RWPE1 (cell line): Measurements from ENCODE around the gene TRAK1.

Source experiments
- CTCF ChIA-PET: fragments of 350-600 bp; sonication (Branson Sonifier 250); formaldehyde crosslinking; extraction: SDS; loops from one replicate; lab custom pipeline; 2021; lab: Yijun Ruan, JAX
- POLR2A ChIA-PET: fragments of 400-600 bp; formaldehyde crosslinking; extraction: SDS; loops from one replicate; lab custom pipeline; 2020; ENCODE audit warnings: antibody characterized with exemption; ENCODE audit not compliant: low non-redundant PET; lab: Yijun Ruan, JAX
- DNase-seq: peaks from one replicate; pipeline ENCODE4 v3.0.0; 2012; ENCODE audit warnings: low spot score
- H3K27ac ChIP-seq: fragments of 450-650 bp; 2 replicates; pipeline ENCODE4 v1.5.1; 2017
- TF ChIP-seq, protein P1 (sequence below): fragments of 450-650 bp; conservative IDR thresholded peaks from 2 replicates; pipeline ENCODE4 v1.5.1; 2017; ENCODE audit warnings: low read depth, mild to moderate bottlenecking

The TRAK1 gene

DNA sequence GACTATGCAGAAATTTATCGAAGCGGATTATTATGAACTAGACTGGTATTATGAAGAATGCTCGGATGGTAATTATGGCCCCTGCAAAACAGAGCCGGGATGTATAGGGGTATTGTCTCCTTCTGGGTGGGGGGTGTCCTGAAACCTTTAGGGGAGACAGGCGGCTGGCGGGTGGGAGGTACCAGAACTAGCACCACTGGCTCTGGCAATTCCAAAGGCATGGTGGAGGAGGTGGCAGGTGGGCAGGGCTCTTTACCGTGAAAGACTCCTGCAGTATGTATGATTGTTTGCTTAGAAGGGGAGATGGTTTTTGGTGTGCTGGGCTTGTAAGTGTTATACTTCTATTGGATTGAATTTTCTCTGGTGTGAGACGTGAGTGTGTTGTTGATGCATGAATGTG lies 58.4 kb downstream of the TRAK1 start:
- H3K27ac ChIP-seq: peak overlapping the region; percentile 61
- TF ChIP-seq, protein P1, sequence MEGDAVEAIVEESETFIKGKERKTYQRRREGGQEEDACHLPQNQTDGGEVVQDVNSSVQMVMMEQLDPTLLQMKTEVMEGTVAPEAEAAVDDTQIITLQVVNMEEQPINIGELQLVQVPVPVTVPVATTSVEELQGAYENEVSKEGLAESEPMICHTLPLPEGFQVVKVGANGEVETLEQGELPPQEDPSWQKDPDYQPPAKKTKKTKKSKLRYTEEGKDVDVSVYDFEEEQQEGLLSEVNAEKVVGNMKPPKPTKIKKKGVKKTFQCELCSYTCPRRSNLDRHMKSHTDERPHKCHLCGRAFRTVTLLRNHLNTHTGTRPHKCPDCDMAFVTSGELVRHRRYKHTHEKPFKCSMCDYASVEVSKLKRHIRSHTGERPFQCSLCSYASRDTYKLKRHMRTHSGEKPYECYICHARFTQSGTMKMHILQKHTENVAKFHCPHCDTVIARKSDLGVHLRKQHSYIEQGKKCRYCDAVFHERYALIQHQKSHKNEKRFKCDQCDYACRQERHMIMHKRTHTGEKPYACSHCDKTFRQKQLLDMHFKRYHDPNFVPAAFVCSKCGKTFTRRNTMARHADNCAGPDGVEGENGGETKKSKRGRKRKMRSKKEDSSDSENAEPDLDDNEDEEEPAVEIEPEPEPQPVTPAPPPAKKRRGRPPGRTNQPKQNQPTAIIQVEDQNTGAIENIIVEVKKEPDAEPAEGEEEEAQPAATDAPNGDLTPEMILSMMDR: no peak
- no peak for DNase-seq
- POLR2A ChIA-PET: no interaction called here
- CTCF ChIA-PET: interaction anchor here (0.6 kb wide), 1 partner anchor 14 kb away, joined by 3 read pairs; no protein-coding TSS in a partner anchor

GRCh38 chr3:42149975-42150374 lies 58.8 kb downstream of the TRAK1 start:
- H3K27ac ChIP-seq: peak overlapping the region; percentile 61
- ChIA-PET POLR2A (no interaction called here), CTCF (interaction anchor here (0.6 kb wide), 2 partner anchors 14 to 157 kb away, joined by 3 read pairs; no protein-coding TSS in a partner anchor)
- DNase-seq: peak; percentile 20
- TF ChIP-seq, protein P1: no peak

DNA sequence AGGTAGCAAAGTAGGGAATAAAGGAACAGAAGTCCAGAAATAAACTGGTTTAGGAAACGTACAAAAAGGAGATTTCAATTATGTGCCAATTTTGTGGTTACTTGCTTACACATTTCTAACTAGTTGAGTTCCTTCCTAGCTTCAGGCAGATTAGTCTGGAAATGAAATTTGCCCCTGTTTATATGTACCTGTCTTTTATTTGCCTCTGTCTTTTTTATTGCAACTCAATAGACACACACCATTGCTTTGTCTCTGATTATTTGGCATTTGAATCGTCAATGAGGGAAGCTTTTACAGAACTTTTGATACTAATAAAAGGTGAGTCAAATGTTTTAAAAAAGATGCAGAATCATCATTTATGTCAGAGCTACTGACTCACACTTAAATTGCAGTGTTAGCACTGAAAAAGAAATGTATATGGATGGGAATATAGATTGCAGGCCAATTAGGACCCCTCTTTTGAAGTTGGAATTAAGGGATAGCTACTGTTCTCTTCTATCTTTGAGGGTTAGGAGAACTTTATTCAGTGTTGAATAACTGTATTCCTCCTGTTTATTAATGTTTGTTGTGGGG lies 60.5 kb downstream of the TRAK1 start:
- no peak for DNase-seq
- no peak overlapping the region for H3K27ac ChIP-seq
- POLR2A ChIA-PET: no interaction called here
- CTCF ChIA-PET: no interaction called here
- TF ChIP-seq, protein P1: no peak

DNA sequence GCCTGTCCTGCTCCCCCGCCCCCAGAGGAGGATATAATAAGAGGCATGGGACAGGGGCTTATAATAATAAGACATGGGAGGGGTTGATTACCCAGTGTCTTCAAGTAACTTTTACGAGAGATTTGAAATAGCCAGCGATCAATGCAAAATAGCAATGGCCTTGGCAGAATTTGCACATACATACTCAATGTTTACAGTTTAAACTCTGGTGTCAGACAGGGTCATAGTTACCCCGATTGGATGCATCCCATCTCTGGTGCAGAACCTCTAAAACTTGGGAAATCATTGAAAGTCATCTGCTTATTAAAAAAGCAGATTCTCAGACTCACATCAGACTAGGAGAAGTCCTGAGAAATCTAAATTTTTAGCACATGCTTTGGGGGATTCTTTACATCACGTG lies 61.0 kb downstream of the TRAK1 start:
- TF ChIP-seq, protein P1: no peak
- DNase-seq: no peak
- POLR2A ChIA-PET: no interaction called here
- no peak overlapping the region for H3K27ac ChIP-seq
- CTCF ChIA-PET: no interaction called here

DNA sequence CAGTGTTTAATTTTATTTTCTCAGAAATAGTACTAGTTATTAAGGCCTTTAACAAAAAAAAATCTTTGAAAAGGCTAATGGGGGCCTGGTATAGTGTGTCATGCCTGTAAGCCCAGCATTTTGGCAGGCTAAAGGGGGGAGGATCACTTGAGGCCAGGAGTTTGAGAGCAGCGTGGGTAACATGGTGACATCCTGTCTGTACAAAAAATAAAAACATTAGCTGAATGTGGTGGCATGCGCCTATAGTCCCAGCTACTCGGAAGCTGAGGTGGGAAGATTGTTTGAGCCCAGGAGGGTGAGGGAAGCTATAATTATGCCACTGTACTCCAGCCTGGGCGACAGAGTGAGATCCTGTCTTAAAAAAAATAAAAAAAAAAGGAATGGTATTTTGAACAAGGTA lies 61.9 kb downstream of the TRAK1 start:
- no peak overlapping the region for H3K27ac ChIP-seq
- TF ChIP-seq, protein P1: no peak
- no peak for DNase-seq
- ChIA-PET CTCF (no interaction called here), POLR2A (no interaction called here)

DNA sequence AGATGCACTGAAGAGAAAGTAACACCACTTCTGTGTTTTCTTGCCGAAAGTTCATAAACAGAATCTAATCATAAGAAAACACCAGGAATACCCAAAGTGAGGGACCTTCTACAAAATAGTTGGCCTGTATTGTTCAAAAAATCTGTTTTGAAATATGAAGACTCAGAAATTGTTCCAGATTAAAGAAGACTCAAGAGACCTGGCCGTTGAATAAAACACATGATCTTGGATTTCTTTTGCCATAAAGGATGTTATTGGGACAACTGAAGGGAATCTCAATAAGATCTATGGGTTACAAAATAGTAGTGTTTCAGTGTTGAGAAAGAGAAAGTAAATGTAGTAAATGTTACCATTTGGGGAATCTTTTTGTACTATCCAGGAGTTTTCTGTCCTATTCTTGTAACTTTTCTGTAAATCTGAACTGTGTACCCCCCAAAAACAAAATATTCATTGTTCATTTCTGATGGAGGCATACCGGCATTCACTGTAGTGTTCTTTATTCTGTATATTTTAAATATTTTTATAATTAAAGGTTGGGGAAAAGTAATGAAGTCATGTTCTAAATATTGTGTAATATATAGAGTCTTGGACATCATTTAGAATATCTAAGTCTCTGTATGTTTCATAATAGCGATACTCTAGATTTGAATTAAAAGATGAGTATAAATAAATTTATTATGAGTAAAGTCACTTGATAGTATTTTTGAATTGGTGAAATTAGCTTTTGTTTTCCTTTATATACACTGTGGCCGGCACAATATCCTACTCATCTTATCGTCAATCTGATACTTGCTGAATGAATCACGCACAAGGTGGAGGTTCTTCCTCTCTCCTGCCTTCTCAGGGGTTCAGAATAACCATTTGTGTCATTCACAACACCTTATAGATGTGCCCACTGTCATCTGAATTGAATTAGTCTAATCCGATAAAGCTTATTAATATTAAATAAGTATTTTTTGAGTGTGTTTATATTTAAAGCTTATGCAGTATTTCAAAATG lies 66.7 kb downstream of the TRAK1 start:
- ChIA-PET POLR2A (no interaction called here), CTCF (no interaction called here)
- TF ChIP-seq, protein P1: no peak
- no peak overlapping the region for H3K27ac ChIP-seq
- DNase-seq: peak; percentile 20
